Activated T-cell treated with anti-CD3 and anti-CD28 coated beads for 24 hours (primary cell): Measurements from ENCODE around the gene NTSR1.

Experiments used
- DNase-seq: peaks from one replicate; pipeline ENCODE4 v3.0.0-alpha.2; 2020; ENCODE audit warnings: low read depth

NTSR1 gene

GRCh38 chr20:62709537-62709905 lies 885 bp downstream of the NTSR1 start:
- no peak for DNase-seq

DNA sequence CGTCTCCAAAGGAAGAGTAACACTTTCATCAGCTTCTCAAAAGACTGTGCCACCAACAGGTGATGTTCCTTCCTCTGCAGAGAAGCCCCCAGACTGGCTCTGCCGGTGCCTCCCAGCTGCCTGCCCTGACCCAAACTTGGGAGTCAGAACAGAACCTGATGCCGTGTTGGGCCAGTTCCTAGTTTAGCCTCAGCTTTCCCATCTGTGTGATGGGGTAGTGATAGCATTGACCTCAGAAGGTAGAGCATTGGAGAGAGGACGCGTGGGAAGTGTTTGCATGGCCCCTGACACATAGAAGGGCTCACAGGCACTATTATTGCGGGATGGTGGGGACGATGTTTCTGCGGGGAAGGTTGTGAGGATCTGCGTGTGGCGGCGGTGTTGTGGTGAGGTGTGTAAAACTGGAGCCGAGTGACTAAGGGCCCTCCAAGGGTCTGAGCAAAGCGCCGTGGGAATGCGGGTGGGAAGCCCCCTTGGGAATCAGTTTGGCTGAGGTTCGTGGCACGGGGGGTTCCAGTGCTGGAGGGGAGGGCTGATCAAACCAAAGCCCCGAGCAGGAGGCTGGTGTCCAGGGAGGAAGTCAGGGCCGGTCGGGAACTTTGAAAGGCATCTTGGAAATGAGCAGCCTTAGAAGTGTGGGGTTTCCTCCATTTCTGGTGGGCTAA lies 1.7 kb downstream of the NTSR1 start:
- no peak for DNase-seq

DNA sequence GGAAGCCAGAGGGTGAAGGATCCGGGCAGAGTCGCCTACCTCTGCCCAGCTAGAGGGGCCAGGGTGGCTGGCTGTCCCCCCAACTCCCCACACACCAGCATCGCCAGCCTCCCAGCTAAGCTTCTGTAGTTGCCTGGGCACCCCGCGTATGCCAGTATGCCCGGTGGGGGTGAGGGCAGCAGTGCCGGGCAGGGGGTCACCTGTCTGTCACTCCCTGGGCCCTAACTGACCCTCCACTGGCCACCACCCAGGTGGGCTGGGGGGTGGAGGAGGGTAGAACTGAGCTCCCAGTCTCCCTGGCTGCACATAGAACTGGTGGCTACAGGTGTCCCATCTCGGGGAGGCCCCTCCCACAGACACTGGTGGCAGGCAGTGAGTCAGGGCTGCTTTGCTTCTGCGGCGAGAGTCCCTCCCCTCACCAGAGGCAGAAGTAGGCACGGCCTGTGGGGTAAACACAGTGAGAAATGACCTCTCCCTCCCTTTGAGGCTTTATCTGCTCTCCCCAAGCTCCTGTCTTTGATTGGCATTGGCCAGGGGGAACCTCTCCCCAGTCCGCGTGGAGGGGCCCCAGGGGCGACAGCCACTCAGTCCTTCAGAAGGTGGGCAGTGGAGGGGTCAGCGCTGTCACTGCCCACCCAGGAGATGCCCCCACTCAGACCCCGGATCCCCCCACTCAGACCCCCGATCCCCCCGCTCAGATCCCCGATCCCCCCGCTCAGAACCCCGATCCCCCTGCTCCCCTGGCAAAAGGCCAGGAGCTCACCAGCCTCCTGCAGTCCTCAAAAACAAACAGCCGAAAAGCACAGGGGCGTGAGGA lies 2.5 kb downstream of the NTSR1 start:
- no peak for DNase-seq

DNA sequence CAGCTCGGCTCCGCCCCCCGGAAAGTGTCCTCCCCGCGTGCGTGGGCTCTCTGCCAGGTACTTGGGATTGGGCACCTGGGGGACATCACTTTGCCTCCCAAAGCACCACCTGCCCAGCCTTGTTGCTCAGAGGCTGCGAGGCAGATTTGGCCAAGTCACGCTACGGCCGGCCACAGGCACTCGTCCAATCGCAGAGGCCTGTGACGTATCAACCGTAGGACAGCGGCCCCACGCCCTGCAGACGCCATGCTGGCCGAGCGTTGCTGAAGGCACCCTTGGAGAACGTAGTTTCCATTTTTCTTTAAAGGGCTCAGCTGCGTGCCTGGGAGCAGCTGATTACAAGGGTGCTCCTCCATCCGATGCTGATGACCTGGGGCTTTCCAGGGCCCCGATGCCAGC lies 3.1 kb downstream of the NTSR1 start:
- DNase-seq: no peak

DNA sequence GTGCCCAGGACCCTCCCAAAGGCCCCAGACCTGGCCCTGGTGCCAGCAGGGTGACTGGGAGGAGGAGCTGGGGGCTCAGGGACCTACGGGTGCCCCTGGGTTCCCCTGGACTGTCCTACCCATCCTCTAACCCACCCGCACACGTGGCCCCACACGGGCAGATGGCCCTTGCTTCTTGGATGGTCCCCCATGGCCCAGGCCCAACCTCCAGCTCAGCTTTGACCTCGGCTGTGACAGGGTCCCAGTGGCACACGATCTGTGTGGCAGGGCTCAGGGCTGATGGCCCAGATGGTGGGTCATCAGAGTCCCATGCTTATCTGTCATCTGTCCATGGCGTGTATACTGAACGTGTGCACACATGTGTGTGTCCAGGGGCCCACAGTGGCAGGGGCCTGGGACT lies 4.0 kb downstream of the NTSR1 start:
- no peak for DNase-seq

DNA sequence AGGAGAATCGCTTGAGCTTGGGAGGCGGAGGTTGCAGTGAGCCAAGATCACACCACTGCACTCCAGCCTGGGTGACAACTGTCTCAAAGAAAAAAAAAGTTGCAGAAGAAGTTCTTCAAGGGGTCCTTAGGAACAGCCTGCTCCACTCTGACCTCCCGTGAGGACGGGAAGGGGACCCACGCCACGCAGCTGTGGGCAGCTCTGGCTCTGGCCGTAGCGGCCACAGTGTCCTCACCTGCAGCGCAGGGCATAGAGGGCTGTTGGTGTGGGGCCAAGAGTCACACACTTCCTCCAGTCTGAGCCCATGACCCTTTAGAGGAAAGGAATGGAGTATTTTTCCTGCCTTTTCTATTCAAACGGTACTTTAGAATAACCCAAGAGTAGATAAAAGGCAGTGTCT lies 5.4 kb downstream of the NTSR1 start:
- no peak for DNase-seq

- no peak for DNase-seq
Measured at GRCh38 chr20:62714799-62715198, 6.2 kb downstream of the NTSR1 start.

DNA sequence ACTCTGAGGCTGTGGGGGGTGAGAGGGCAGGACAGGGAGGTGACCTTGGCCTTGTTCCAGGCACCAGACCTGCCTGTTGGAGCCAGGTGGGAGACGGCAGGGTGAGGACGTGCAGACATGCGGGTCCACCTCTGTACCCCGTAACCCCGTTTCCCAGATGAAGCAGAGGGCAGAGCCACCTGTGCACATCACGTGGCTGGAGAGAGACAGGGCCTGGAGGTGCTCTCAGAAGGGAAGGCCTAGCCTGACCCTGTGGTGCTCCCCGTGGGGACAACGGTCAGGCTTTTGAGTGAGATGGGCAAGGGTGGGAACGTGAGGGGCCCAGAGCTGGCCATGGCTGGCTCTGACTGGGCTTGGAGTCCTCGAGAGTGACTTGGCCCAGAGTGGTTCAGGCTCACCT lies 6.6 kb downstream of the NTSR1 start:
- no peak for DNase-seq

DNA sequence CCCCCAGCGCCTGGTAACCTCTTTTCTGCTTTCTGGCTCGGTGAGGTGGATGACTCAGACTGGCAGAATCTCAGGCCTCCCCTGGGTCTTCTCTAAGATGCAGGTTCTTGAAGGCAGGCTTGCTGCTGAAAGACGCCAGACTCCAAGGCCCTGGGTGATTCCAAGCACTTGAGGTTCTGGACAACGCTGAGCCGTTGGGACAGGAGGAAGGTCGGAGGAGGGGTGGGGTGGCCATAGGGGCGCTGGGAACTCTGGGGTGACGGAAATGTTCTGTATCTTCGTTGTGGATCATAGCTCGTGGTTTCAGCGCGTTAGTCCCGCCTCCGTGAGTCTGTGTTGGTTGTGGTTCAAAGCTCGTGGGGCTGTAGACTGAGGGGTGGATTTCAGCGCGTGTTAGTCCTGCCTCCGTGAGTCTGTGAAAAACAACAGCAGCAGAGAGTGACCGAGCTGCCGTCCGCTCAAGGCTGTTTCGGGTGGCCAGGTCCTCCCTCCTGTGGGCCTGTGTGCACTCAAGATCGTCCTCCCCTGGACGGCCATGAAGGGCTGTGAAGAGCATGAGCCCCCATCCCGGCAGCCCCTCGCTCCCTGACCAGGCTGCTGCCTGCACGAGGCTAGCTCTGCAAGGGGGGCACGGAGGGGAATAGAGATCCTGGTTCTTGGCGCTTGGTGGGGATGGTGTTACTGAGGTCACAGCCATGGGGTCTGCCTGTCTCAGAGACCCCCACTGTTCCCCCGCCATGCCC lies 7.7 kb downstream of the NTSR1 start:
- no peak for DNase-seq

- no peak for DNase-seq
Measured at GRCh38 chr20:62716941-62717310, 8.3 kb downstream of the NTSR1 start.

DNA sequence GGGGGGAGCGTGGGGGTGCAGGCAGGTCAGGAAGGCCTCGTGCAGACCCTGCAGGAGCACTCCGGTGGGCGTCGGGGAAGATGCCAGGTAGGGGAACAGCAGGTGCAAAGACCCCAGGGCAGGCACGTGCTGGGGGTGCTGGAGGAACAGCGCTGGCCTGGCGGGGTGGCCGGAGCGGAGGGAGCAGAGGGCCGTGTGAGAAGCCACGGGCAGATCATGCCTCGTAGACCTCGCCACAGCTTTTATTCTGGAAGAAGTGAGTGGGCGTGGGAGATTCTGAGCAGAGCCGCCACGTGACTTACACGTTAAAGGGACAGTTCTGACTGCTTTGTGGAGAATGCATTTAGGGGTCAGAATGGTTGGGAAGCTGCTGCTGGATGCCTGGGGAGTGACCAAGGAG lies 9.3 kb downstream of the NTSR1 start:
- DNase-seq: no peak

DNA sequence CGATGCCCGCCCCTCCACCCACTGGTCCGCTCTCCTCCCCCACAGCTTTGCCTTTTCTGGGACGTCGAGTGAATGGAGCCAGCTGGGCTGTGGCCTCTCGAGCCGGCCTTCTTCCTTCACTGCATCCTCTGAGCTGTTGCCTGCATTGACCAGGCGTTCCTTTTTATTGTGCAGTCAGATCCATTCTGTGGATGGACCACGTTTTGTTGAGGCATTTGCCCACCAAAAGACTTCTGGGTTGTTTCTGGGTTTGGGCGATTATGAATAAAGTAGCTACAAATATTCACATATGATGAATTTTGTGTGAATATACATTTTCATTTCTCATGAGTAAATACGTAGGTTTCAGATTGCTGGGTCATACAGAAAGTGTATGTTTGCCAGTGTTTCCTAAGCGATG lies 9.9 kb downstream of the NTSR1 start:
- DNase-seq: no peak

GRCh38 chr20:62719250-62719935 lies 10.8 kb downstream of the NTSR1 start:
- no peak for DNase-seq

GRCh38 chr20:62721511-62722370 lies 13.1 kb downstream of the NTSR1 start:
- DNase-seq: no peak

DNA sequence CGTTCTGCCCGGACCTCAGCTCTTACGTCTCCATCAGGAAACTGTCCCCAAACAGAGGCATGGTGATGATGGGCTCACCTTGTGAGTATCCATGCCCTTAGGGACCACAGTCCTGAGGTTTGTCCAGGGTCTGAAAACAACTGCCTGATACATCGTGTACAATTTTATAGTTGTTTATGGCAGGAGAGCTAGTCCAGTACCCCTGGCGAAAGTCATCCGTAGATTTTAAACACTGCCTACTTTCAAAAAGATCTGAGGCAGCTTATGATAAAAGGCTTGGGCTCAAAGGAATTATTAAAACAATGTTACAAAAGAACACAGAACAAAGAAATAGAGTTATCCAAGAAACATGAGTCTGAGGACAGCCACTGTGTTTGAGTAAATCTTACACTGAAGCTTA lies 14.0 kb downstream of the NTSR1 start:
- no peak for DNase-seq

GRCh38 chr20:62723351-62723750 lies 14.7 kb downstream of the NTSR1 start:
- DNase-seq: no peak

- no peak for DNase-seq
Measured at GRCh38 chr20:62723768-62724450, 15.3 kb downstream of the NTSR1 start.

GRCh38 chr20:62724692-62725595 lies 16.3 kb downstream of the NTSR1 start:
- DNase-seq: no peak

GRCh38 chr20:62725596-62726268 lies 17.1 kb downstream of the NTSR1 start:
- no peak for DNase-seq
